GM18870 (cell line): ENCODE data around the gene ANKS1B.

Source experiments
- ATAC-seq: cut with Tn5 transposase; IDR thresholded peaks from one replicate; pipeline ENCODE4 v1.9.1; 2021; ENCODE audit warnings: moderate library complexity; ENCODE audit not compliant: unreplicated experiment

The ANKS1B gene

GRCh38 chr12:98750511-98750910 is 1234.2 kb downstream of the ANKS1B start:
- ATAC-seq, result no peak

GRCh38 chr12:98748463-98748862 is 1236.3 kb downstream of the ANKS1B start:
- ATAC-seq, result no peak

GRCh38 chr12:98745578-98746391 is 1239.0 kb downstream of the ANKS1B start:
- ATAC-seq, result no peak

- ATAC-seq, result no peak
These were observed 1240.1 kb downstream of the ANKS1B start for GRCh38 chr12:98744680-98745079.

GRCh38 chr12:98743362-98743953 is 1241.3 kb downstream of the ANKS1B start:
- ATAC-seq, result no peak

- no peak for ATAC-seq
These were observed 1243.0 kb downstream of the ANKS1B start for GRCh38 chr12:98741556-98742265.

GRCh38 chr12:98741196-98741555 is 1243.6 kb downstream of the ANKS1B start:
- ATAC-seq, result no peak

GRCh38 chr12:98740751-98741150 is 1244.0 kb downstream of the ANKS1B start:
- no peak for ATAC-seq

- no peak for ATAC-seq
These were observed 1246.2 kb downstream of the ANKS1B start for GRCh38 chr12:98738539-98738938.

- no peak for ATAC-seq
These were observed 1246.7 kb downstream of the ANKS1B start for GRCh38 chr12:98738002-98738401.

- no peak for ATAC-seq
These were observed 1247.4 kb downstream of the ANKS1B start for GRCh38 chr12:98737322-98737712.

GRCh38 chr12:98736352-98737321 is 1248.1 kb downstream of the ANKS1B start:
- ATAC-seq, result no peak

- no peak for ATAC-seq
These were observed 1248.9 kb downstream of the ANKS1B start for GRCh38 chr12:98735821-98736220.

GRCh38 chr12:98733667-98734350 is 1250.9 kb downstream of the ANKS1B start:
- ATAC-seq, result no peak

- no peak for ATAC-seq
These were observed 1254.3 kb downstream of the ANKS1B start for GRCh38 chr12:98730412-98730811.

- no peak for ATAC-seq
These were observed 1257.5 kb downstream of the ANKS1B start for GRCh38 chr12:98727196-98727595.

GRCh38 chr12:98725476-98726247 is 1259.1 kb downstream of the ANKS1B start:
- ATAC-seq, result peak; percentile 66

- ATAC-seq, result no peak
These were observed 1260.2 kb downstream of the ANKS1B start for GRCh38 chr12:98724384-98725155.

GRCh38 chr12:98721204-98721702 is 1263.5 kb downstream of the ANKS1B start:
- ATAC-seq, result no peak
